Left forelimb (tissue), 1 donor: ENCODE data around the gene CFAP46.
A peak's percentile ranks its signal among the peaks of the same experiment; 100 is the strongest.

ENCODE experiments used
- DNase-seq: peaks from one replicate; pipeline ENCODE4 v3.0.0-alpha.2; 2018; ENCODE audit warnings: low spot score

CFAP46 gene

DNA sequence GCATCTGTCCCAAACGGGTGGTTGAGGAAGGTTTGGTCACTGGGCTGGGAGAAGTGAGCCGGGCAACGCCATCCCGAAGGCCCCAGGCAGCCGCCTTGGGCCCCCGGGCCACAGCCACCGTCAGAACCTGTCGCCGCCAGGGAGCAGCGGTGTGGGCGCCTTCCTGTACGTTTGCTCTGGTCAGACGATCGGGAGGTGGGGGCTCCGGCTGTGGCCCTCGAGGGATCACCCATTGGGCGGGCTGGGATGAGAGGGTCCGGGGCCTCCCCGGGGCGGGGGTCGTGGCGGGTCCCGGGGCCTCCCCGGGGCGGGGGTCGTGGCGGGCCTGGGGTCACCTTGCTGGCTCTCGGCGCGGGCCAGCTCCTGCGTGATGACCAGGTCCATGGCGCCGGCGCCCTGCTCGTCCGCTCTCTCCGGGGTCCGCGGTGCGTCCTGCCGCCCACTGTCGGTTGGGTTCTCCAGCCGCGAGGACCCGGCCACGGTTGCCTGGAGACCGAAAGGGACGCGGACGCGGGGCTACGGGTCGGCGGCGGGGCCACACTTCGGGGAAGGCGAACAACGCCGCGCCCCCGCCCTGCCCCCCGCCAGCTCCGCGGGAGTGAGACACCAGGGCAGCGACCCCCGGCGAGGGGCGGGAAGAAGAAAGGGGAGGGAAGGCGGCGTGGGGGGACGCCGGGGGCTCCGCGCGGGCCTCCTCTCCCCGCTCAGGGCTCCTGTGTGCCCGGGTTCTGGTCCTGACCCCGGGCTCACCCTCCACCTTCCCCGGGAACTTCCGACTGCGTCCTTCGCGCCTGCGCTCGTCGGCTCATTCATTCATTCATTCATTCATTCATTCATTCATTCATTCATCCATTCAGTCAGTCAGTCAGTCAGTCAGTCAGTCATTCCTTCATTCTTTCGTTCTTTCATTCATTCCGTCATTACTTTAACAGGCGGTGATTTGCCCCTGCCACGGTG lies at the start of gene CFAP46:
Gene CFAP46 (minus strand): TSS at position 470 of the 957 bp plus-strand sequence. CDS start 86 bp downstream, at position 384.
- DNase-seq: peak; percentile 87

DNA sequence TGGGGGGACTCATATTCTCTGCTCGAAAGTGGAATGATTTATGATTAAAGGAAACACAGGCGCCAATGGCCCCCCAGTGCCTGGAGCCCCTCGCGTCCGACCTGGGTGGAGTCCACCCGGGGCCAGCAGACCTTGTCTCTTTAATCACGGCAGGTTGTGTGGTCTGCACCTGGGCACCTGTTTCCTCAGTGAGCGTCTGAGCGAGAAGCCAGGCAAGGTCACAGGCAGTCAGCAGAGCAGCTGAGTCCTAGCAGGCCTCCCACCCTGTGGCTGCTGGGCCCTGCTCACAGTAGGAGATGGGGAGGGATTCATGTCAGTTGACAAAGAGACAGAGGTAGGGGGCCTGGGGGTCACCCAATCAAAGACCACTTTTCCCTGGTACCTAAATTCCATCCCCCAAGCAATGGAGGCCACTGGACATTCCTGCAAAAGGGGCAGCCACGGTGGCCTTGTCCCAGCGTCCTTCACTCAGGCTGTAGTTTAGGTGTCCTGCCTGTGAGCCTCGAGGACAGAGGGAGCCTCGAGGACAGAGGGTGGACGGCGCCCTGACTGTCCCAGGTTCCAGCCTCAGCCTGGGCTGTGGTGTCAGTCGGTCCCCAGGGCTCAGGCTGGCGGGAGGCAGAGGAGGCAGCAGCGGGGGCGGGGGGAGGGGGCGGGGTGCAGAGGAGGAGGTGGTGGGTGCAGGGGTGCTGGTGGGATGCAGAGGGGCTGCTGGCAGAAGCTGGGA lies 49.5 kb upstream of the CFAP46 start:
- no peak for DNase-seq

DNA sequence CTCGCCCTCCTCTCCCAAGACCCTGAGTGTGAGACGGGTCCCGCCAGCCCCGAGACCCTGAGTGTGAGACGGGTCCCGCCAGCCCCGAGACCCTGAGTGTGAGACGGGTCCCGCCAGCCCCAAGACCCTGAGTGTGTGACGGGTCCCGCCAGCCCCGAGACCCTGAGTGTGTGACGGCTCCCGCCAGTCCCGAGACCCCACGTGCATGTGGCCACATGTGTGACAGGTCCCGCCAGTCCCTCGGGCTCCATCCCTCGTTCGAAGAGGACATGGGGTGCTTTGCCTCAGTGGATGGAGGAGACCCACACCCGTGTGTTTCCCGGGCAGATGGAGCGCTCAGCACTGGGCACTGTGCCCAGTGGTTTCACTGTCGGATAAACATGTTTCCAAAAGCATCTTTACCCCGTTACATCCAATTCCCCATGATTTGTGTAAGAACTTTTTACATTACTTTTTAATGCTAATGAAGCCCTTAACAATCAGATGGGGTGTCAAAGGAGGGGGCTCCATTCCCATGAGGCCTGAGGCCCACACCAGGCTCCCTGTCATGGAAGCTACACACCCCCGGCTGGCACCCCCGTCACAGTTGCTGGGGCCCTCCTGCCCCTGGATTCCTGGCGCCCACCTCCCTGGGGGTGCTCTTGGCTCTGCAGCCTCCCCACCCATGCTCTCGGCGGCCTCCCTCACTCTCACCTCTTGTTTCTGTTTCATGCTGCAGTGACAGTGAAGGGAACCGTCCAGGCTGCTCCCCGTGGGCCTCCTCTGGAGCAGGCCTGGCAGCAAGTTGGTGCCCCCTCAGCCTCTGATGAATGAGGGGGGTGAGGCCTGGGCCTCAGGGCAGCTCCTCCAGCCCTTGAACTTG lies 48.5 kb upstream of the CFAP46 start:
- DNase-seq: no peak

DNA sequence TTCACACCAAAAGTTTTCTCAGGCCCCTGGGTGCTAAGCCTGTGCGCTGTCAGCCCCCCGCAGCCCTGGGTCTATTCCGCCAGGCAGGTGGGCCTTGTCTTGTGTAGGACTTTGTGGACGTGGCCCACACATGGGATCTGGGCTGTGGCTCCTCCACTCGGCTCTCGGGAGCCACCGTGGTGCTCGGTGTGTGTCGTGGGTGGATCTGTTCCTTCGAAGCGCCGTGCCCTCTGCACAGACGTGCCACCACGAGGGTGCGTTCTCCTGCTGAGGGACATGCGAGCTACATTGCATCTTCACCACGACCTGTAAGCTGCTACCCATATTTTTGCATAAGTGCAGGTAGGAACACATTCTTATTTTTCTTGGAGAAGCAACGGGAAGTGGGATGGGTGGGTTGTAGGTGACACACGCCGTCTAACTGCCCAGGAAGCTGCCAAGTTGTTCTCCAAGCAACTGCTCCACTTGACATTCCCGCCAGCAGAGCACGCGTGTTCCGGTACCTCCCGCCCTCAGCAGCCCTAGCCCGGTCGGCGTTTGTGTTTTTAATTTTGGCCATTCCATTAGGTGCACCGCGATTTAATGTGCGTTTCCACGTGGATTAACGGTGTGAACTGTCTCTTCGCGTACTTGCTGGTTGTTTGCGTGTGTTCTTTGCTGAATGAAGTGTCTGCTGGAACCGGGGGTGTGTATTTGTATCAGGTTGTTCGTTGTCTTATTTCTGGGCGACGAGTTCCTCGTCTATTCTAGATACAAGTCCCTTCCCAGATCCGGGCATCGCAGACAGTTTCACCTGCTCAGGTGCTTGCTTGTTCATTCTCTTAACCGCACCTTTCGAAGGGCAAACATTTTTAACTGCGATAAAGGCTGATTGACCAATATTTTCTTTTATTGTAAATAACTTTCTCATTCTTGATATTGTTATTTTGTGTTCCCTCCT lies 47.4 kb upstream of the CFAP46 start:
- DNase-seq: no peak

DNA sequence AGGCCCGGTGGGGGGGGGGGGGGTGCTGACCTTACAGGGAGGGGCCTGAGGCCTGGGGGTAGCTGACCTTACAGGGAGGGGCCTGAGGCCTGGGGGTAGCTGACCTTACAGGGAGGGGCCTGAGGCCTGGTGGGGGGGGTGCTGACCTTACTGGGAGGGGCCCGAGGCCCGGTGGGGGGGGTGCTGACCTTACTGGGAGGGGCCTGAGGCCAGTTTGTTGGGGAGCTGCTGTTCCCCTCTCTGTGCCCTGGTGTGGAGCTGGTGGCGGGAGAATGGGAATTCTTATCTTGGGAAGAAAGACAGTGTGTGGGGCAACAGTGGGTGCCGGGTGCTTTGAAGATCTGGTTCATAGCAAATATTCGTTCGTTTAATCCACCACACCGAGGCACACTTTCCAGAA lies 46.6 kb upstream of the CFAP46 start:
- no peak for DNase-seq

GRCh38 chr10:132987671-132988571 lies 45.6 kb upstream of the CFAP46 start:
- no peak for DNase-seq

- DNase-seq: no peak
Measured at GRCh38 chr10:132986978-132987377, 44.6 kb upstream of the CFAP46 start.

- no peak for DNase-seq
Measured at GRCh38 chr10:132986576-132986975, 44.2 kb upstream of the CFAP46 start.

DNA sequence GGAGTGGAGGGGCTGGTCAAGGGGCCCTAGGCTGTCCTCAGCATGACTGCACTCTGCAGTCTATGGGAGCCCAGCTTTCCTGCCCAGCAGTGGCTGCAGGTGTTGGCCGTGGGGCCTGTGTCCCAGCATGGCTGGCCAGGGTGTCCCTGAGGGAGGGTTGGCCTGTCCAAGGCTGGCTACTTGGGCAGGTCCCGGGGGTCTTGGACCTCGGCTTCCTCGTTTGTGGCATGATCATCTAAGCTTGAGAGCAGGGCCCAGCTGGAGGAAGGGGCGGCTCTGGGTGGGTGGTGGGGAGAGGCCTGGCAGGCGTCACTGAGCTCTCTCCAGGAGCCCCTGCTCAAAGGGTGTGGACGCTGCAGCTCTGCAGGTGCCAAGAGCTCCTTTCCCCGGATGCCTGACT lies 43.7 kb upstream of the CFAP46 start:
- no peak for DNase-seq

- no peak for DNase-seq
Measured at GRCh38 chr10:132985546-132985900, 43.2 kb upstream of the CFAP46 start.

- no peak for DNase-seq
Measured at GRCh38 chr10:132984801-132985545, 42.6 kb upstream of the CFAP46 start.

DNA sequence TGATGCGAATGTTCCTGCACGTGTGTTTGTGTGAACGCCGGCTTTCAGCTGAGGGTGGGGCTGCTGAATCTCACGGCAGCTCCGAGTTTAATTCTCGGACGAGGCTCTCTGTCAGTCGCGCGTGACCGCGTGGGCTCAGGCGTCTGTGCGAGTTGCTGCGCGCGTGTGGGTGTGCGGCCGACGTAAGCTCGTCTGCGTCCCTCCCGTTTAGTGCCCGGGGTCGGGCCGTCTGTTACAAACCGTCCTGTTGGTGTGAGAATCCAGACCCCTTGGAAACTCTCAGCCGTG lies 41.6 kb upstream of the CFAP46 start:
- DNase-seq: no peak

- no peak for DNase-seq
Measured at GRCh38 chr10:132983252-132984007, 41.1 kb upstream of the CFAP46 start.

GRCh38 chr10:132982301-132982989 lies 40.1 kb upstream of the CFAP46 start:
- DNase-seq: no peak

DNA sequence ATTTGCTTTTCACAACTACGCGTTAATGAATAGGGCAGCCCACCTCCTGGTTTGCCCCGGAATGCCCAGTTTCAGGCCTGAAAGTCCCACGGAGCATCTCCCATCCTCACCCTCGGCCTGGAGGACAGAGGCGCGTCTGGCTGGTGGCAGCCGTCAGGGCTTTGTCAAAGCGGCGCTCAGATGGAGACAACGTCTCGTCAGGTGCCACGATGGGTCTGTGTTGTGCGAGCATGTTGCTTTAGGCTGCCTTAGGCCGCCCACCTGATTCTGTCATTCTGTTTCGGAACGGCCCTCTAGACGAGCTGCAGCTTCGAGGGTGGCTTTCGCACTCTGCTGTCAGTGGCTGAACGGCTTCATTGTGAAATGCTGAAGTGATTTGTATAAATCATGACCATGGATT lies 39.4 kb upstream of the CFAP46 start:
- DNase-seq: no peak

DNA sequence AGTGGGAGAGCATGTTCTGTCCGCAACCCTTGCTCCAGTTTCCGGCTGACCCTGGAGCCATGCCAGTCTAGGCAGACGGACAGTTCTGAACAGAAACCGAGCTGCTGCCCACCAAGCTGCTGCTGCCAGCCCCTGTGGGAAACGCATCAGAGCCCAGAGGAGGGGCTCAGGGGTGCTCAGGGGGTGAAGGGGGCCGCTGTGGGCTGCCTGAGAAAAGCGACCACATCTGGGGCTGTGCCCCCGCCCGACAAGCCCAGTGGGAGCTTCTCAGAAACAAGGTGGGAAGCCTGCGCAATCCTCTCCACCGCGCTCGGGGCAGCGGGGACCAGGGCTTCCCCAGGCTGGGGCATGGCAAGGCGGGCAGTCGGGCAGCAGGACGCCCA lies 38.8 kb upstream of the CFAP46 start:
- DNase-seq: no peak

GRCh38 chr10:132980426-132981172 lies 38.2 kb upstream of the CFAP46 start:
- DNase-seq: no peak
